ENCODE results near the gene RAB11FIP3. TPM values are rescaled to one million over a fixed set of nuclear protein-coding genes. Genes with fewer than 3 reads are reported as not detected.
"Not testable (repeated sequence)": the region's sequence is repeated elsewhere in the genome, so short reads cannot be mapped to it uniquely, and the experiment has no call there.

The RAB11FIP3 gene
- total and polyA plus RNA-seq, 5 donors from 2014 or later = 1.0 to 34.5 (median 1.5) TPM

DNA sequence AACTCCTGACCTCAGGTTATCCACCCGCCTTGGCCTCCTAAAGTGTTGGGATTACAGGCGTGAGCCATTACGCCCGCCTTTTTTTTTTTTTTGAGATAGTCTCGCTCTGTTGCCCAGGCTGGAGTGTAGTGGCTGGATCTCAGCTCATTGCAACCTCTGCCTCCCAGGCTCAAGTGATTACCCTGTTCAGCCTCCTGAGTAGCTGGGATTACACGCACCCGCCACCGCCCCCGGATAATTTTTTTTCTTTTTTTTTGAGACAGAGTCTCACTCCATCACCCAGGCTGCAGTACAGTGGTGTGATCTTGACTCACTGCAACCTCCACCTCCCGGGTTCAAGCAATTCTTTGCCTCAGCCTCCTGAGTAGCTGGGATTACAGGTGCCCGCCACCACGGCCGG lies 3.3 kb upstream of the RAB11FIP3 start:
- ATAC-seq (ENCODE audit: low read depth in 2 of 2); H3K27ac ChIP-seq (ENCODE audit: insufficient read depth, low read length, poor library complexity, severe bottlenecking); DNase-seq; H3K27ac Mint-ChIP-seq; H3K27me3 Mint-ChIP-seq; H3K4me3 Mint-ChIP-seq; H3K27me3 ChIP-seq (ENCODE audit: control insufficient read depth, insufficient read depth, low read length); H3K9me3 ChIP-seq (ENCODE audit: control insufficient read depth in 2 of 2, low read length in 2 of 2); H3K9me3 Mint-ChIP-seq; H3K36me3 ChIP-seq (ENCODE audit: control insufficient read depth, insufficient read depth, low read length); H3K36me3 Mint-ChIP-seq; H3K4me3 ChIP-seq (ENCODE audit: low read depth, low read length): not testable (repeated sequence)
- peaks cover 19% of the 10 kb centered on the region for H3K4me1 ChIP-seq (ENCODE audit: control insufficient read depth, insufficient read depth, low read length, poor library complexity, severe bottlenecking)
- peaks cover 4 to 15% (median 13%) of the 10 kb centered on the region in 4 donors for H3K4me1 Mint-ChIP-seq

DNA sequence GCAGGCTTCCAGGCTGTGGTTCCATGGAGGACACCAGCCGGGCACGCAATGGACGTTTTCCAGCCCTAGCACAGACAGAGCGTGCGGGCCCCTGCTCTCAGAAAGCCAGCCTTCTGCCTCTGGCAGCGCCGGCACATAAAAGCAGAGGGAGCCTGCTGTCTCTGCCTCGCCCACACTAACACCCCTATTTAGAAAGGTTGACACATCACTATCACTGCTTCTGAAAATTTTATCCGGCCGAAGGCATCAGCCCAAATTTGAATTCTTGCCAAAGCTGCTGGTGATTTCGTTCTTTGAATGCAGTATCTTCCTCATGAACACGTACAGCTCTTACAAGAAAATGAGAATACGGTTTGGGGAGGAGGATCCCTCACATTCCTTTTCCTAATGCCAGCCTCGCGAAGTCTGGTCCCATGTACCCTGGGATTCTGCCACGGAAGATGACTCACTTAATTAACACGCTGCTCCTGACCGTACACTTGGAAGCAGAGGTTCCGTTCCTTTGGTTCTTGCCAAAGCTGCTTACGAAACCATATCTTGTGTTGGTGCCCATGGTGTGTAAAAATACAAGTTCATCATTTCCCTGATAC lies 1.3 kb upstream of the RAB11FIP3 start:
- Histone ChIP-seq H3K27me3 (ENCODE audit: control insufficient read depth, insufficient read depth, low read length) (no peaks in the 10 kb centered on the region), H3K9me3 (ENCODE audit: control insufficient read depth in 2 of 2, low read length in 2 of 2) (no peaks in the 10 kb centered on the region), H3K27ac (ENCODE audit: insufficient read depth, low read length, poor library complexity, severe bottlenecking) (no peak overlapping the region), H3K4me1 (ENCODE audit: control insufficient read depth, insufficient read depth, low read length, poor library complexity, severe bottlenecking) (peaks cover 24% of the 10 kb centered on the region), H3K4me3 (ENCODE audit: low read depth, low read length) (no peak overlapping the region), H3K36me3 (ENCODE audit: control insufficient read depth, insufficient read depth, low read length) (no peaks in the 10 kb centered on the region)
- Mint-ChIP-seq H3K9me3 (no peaks in the 10 kb centered on the region), H3K4me3 (peak overlapping the region; percentile 83 to 97 (median 92)), H3K36me3 (peaks cover 9% of the 10 kb centered on the region), H3K4me1 (peaks cover 15 to 34% (median 29%) of the 10 kb centered on the region in 4 donors), H3K27me3 (peaks cover 8% of the 10 kb centered on the region), H3K27ac (peak overlapping the region in 2 of 3 donors; percentile 78 to 85)
- DNase-seq = no peak
- no peak for ATAC-seq (ENCODE audit: low read depth in 2 of 2)

DNA sequence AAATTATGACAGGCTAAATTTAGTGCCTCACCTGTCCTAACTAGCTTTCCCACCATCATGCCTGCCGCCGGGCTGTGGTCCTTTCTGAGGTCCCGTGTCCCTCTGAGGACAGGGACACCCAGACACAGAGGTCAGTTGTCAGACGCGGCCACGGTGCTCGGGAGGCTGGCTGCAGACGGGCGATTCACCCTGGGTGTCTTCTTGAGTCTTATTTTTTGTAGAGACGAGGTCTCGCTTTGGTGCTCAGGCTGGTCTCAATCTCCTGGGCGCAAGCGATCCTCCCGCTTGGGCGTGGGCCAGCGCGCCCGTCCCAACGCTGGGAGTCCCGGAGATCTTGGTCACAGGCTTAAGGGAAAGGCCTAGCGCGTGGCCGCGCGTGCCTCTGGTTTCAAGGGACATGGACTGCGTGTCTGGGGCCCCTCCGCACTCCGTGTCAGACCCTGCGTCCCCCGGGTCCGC lies 797 bp upstream of the RAB11FIP3 start:
- Mint-ChIP-seq H3K9me3 (no peaks in the 10 kb centered on the region), H3K4me1 (peaks cover 15 to 36% (median 29%) of the 10 kb centered on the region in 4 donors), H3K27ac (peak overlapping the region in 2 of 3 donors; percentile 78 to 85), H3K36me3 (peaks cover 9% of the 10 kb centered on the region), H3K4me3 (peak overlapping the region; percentile 83 to 97 (median 92)), H3K27me3 (peaks cover 8% of the 10 kb centered on the region)
- Histone ChIP-seq H3K9me3 (ENCODE audit: control insufficient read depth in 2 of 2, low read length in 2 of 2) (no peaks in the 10 kb centered on the region), H3K27ac (ENCODE audit: insufficient read depth, low read length, poor library complexity, severe bottlenecking) (peak overlapping the region; percentile 89), H3K27me3 (ENCODE audit: control insufficient read depth, insufficient read depth, low read length) (no peaks in the 10 kb centered on the region), H3K36me3 (ENCODE audit: control insufficient read depth, insufficient read depth, low read length) (no peaks in the 10 kb centered on the region), H3K4me3 (ENCODE audit: low read depth, low read length) (peak overlapping the region; percentile 18), H3K4me1 (ENCODE audit: control insufficient read depth, insufficient read depth, low read length, poor library complexity, severe bottlenecking) (peaks cover 24% of the 10 kb centered on the region)
- ATAC-seq (ENCODE audit: low read depth in 2 of 2) = no peak
- peak in 1 of 3 donors; percentile 13 for DNase-seq

DNA sequence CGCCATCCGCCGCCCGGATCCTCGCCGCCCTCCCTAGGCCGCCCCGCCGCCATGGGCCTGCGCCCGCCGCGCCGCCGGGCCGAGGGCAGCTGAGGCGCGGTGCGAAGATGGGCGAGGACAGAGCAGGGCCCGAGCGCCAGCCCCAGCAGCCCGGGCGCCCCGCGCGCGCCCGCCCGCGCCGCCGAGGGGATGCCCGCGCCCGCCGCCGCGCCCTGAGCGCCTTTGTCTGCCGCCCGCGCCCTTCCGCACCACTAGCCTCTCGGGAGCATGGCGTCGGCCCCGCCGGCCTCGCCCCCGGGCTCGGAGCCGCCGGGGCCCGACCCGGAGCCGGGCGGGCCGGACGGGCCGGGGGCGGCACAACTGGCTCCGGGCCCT lies 278 bp downstream of the RAB11FIP3 start:
- peak overlapping the region in 1 of 3 donors; percentile 92 for H3K27ac Mint-ChIP-seq
- Histone ChIP-seq H3K27ac (ENCODE audit: insufficient read depth, low read length, poor library complexity, severe bottlenecking) (peak overlapping the region; percentile 89), H3K36me3 (ENCODE audit: control insufficient read depth, insufficient read depth, low read length) (no peaks in the 10 kb centered on the region), H3K4me1 (ENCODE audit: control insufficient read depth, insufficient read depth, low read length, poor library complexity, severe bottlenecking) (peaks cover 24% of the 10 kb centered on the region), H3K4me3 (ENCODE audit: low read depth, low read length) (no peak overlapping the region), H3K9me3 (ENCODE audit: control insufficient read depth in 2 of 2, low read length in 2 of 2) (no peaks in the 10 kb centered on the region), H3K27me3 (ENCODE audit: control insufficient read depth, insufficient read depth, low read length) (no peaks in the 10 kb centered on the region)
- peaks cover 8% of the 10 kb centered on the region for H3K27me3 Mint-ChIP-seq
- peaks cover 9% of the 10 kb centered on the region for H3K36me3 Mint-ChIP-seq
- no peaks in the 10 kb centered on the region for H3K9me3 Mint-ChIP-seq
- peak; percentile 55 to 58 for ATAC-seq (ENCODE audit: low read depth in 2 of 2)
- no peak for DNase-seq
- H3K4me3 Mint-ChIP-seq = peak overlapping the region; percentile 90 to 97 (median 92)
- peaks cover 15 to 38% (median 32%) of the 10 kb centered on the region in 4 donors for H3K4me1 Mint-ChIP-seq

DNA sequence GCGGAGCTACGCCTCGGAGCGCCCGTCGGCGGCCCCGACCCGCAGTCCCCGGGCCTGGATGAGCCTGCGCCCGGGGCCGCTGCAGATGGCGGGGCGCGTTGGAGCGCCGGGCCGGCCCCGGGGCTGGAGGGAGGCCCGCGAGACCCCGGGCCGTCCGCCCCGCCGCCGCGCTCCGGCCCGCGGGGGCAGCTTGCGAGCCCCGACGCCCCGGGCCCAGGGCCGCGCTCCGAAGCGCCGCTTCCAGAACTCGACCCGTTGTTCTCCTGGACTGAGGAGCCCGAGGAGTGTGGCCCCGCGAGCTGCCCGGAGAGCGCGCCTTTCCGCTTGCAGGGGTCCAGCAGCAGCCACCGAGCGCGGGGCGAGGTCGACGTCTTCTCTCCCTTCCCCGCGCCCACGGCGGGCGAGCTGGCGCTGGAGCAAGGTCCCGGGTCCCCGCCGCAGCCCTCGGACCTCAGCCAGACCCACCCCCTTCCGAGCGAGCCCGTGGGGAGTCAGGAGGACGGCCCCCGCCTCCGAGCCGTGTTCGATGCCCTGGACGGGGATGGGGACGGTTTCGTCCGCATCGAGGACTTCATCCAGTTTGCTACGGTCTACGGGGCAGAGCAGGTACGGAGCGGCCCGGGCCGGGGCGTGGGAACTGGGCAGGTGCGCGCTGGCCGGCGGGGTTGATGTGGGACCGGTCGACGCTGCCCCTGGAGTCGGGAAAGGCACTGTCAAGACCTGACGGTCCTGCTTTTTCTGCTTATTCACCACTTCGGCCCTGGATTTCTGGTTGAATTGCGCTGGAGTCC lies 861 bp downstream of the RAB11FIP3 start:
- Mint-ChIP-seq H3K27ac (peak overlapping the region; percentile 39 to 88 (median 76)), H3K4me1 (peaks cover 15 to 41% (median 33%) of the 10 kb centered on the region in 4 donors), H3K27me3 (peaks cover 8% of the 10 kb centered on the region), H3K4me3 (peak overlapping the region; percentile 84 to 97 (median 88)), H3K9me3 (no peaks in the 10 kb centered on the region), H3K36me3 (peaks cover 5% of the 10 kb centered on the region)
- no peaks in the 10 kb centered on the region for H3K36me3 ChIP-seq (ENCODE audit: control insufficient read depth, insufficient read depth, low read length)
- peak overlapping the region; percentile 32 for H3K4me3 ChIP-seq (ENCODE audit: low read depth, low read length)
- peaks cover 24% of the 10 kb centered on the region for H3K4me1 ChIP-seq (ENCODE audit: control insufficient read depth, insufficient read depth, low read length, poor library complexity, severe bottlenecking)
- ATAC-seq (ENCODE audit: low read depth in 2 of 2) (no peak), DNase-seq (peak in 1 of 3 donors; percentile 25)
- H3K27me3 ChIP-seq (ENCODE audit: control insufficient read depth, insufficient read depth, low read length) = no peaks in the 10 kb centered on the region
- H3K27ac ChIP-seq (ENCODE audit: insufficient read depth, low read length, poor library complexity, severe bottlenecking) = no peak overlapping the region
- H3K9me3 ChIP-seq (ENCODE audit: control insufficient read depth in 2 of 2, low read length in 2 of 2) = no peaks in the 10 kb centered on the region

DNA sequence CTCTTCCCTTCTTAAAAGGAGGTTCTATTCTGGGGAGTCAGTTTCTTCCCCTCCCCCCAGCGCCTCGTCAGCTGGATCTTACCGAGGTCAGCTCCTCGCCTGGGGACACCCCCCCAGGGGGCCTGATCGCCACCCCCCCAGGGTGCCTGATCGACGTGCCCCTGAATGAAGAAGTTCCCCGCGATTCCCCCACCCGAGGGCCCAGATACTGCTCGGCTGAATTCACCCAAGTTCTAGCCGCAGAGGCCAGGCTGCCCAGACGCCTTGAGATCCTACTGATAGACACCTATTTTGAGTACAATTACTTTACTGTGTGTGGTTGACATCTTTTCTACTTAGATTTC lies 1.4 kb downstream of the RAB11FIP3 start:
- no peaks in the 10 kb centered on the region for H3K36me3 ChIP-seq (ENCODE audit: control insufficient read depth, insufficient read depth, low read length)
- H3K9me3 ChIP-seq (ENCODE audit: control insufficient read depth in 2 of 2, low read length in 2 of 2) = no peaks in the 10 kb centered on the region
- Mint-ChIP-seq H3K27ac (peak overlapping the region; percentile 39 to 88 (median 76)), H3K27me3 (peaks cover 8% of the 10 kb centered on the region), H3K36me3 (peaks cover 5% of the 10 kb centered on the region), H3K4me1 (peaks cover 15 to 41% (median 33%) of the 10 kb centered on the region in 4 donors), H3K9me3 (no peaks in the 10 kb centered on the region), H3K4me3 (peak overlapping the region; percentile 84 to 97 (median 88))
- ATAC-seq (ENCODE audit: low read depth in 2 of 2) (no peak), DNase-seq (no peak)
- no peak overlapping the region for H3K27ac ChIP-seq (ENCODE audit: insufficient read depth, low read length, poor library complexity, severe bottlenecking)
- H3K4me3 ChIP-seq (ENCODE audit: low read depth, low read length) = peak overlapping the region; percentile 40
- H3K4me1 ChIP-seq (ENCODE audit: control insufficient read depth, insufficient read depth, low read length, poor library complexity, severe bottlenecking) = peaks cover 24% of the 10 kb centered on the region
- no peaks in the 10 kb centered on the region for H3K27me3 ChIP-seq (ENCODE audit: control insufficient read depth, insufficient read depth, low read length)

DNA sequence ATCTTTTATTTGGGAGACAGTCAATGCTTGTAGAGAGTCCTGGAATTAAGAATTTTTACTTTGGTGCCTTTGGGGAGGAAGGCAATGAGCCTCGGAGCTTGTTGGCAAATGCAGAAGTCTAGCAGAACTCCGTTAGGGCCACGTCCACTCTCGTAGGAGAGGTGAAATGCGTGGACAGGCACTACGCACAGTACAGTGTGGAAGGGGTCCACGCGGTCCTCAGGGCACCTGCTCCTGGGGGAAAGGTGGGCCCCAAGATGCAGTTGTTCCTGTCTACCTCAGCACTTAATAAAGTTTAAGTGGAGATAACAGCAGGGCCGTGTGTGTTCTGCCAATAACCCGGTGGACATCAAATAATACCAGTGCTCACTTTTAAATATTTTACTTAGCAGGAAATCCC lies 1.8 kb downstream of the RAB11FIP3 start:
- no peak for DNase-seq
- H3K27ac Mint-ChIP-seq = peak overlapping the region in 2 of 3 donors; percentile 39 to 88
- peak overlapping the region; percentile 40 for H3K4me3 ChIP-seq (ENCODE audit: low read depth, low read length)
- no peak for ATAC-seq (ENCODE audit: low read depth in 2 of 2)
- peaks cover 15 to 41% (median 33%) of the 10 kb centered on the region in 4 donors for H3K4me1 Mint-ChIP-seq
- H3K4me3 Mint-ChIP-seq = peak overlapping the region; percentile 84 to 97 (median 88)
- H3K9me3 ChIP-seq (ENCODE audit: control insufficient read depth in 2 of 2, low read length in 2 of 2) = no peaks in the 10 kb centered on the region
- no peaks in the 10 kb centered on the region for H3K9me3 Mint-ChIP-seq
- peaks cover 24% of the 10 kb centered on the region for H3K4me1 ChIP-seq (ENCODE audit: control insufficient read depth, insufficient read depth, low read length, poor library complexity, severe bottlenecking)
- H3K36me3 ChIP-seq (ENCODE audit: control insufficient read depth, insufficient read depth, low read length) = no peaks in the 10 kb centered on the region
- no peaks in the 10 kb centered on the region for H3K27me3 ChIP-seq (ENCODE audit: control insufficient read depth, insufficient read depth, low read length)
- peaks cover 5% of the 10 kb centered on the region for H3K36me3 Mint-ChIP-seq
- no peak overlapping the region for H3K27ac ChIP-seq (ENCODE audit: insufficient read depth, low read length, poor library complexity, severe bottlenecking)
- peaks cover 8% of the 10 kb centered on the region for H3K27me3 Mint-ChIP-seq

Data from CD4-positive, CD25-positive, alpha-beta regulatory T cell (primary cell).